ENCODE results near the gene MORF4L1.
"Not testable (repeated sequence)": the region's sequence is repeated elsewhere in the genome, so short reads cannot be mapped to it uniquely, and the experiment has no call there.

MORF4L1 gene

GRCh38 chr15:78927077-78927790 is 54.5 kb downstream of the MORF4L1 start:
- DNase-seq, result no peak

- DNase-seq, result not testable (repeated sequence)
These were observed 55.5 kb downstream of the MORF4L1 start for GRCh38 chr15:78928176-78928575.

GRCh38 chr15:78928616-78929093 is 56.0 kb downstream of the MORF4L1 start:
- no peak for DNase-seq

- DNase-seq, result no peak
These were observed 57.0 kb downstream of the MORF4L1 start for GRCh38 chr15:78929536-78930264.

GRCh38 chr15:78930577-78931388 is 58.1 kb downstream of the MORF4L1 start:
- DNase-seq, result no peak

GRCh38 chr15:78931439-78932257 is 59.0 kb downstream of the MORF4L1 start:
- DNase-seq, result no peak

- no peak for DNase-seq
These were observed 59.6 kb downstream of the MORF4L1 start for GRCh38 chr15:78932258-78932808.

- DNase-seq, result no peak
These were observed 60.6 kb downstream of the MORF4L1 start for GRCh38 chr15:78933187-78933822.

GRCh38 chr15:78933823-78934654 is 61.3 kb downstream of the MORF4L1 start:
- peak; percentile 14 for DNase-seq

GRCh38 chr15:78934655-78935023 is 61.9 kb downstream of the MORF4L1 start:
- no peak for DNase-seq

GRCh38 chr15:78937132-78937739 is 64.5 kb downstream of the MORF4L1 start:
- no peak for DNase-seq

- no peak for DNase-seq
These were observed 66.2 kb downstream of the MORF4L1 start for GRCh38 chr15:78938658-78939488.

- DNase-seq, result no peak
These were observed 70.1 kb downstream of the MORF4L1 start for GRCh38 chr15:78942741-78943140.

- DNase-seq, result no peak
These were observed 71.0 kb downstream of the MORF4L1 start for GRCh38 chr15:78943692-78944091.

GRCh38 chr15:78944202-78944625 is 71.5 kb downstream of the MORF4L1 start:
- no peak for DNase-seq

GRCh38 chr15:78944669-78945407 is 72.1 kb downstream of the MORF4L1 start, which contains the start of gene CTSH:
Gene CTSH (minus strand): TSS chr15:78945046. CDS start chr15:78944981, 65 bp downstream.
- no peak for DNase-seq

- no peak for DNase-seq
These were observed 73.8 kb downstream of the MORF4L1 start for GRCh38 chr15:78946493-78946892.

- DNase-seq, result no peak
These were observed 74.8 kb downstream of the MORF4L1 start for GRCh38 chr15:78947506-78947905.
